ENCODE measurements around the gene SIL1.

- TF ChIP-seq, protein P1, sequence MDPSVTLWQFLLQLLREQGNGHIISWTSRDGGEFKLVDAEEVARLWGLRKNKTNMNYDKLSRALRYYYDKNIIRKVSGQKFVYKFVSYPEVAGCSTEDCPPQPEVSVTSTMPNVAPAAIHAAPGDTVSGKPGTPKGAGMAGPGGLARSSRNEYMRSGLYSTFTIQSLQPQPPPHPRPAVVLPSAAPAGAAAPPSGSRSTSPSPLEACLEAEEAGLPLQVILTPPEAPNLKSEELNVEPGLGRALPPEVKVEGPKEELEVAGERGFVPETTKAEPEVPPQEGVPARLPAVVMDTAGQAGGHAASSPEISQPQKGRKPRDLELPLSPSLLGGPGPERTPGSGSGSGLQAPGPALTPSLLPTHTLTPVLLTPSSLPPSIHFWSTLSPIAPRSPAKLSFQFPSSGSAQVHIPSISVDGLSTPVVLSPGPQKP (IDR thresholded peaks at IDR 0.05; ENCODE audit: low read depth, low read length), result no peak
- TF ChIP-seq, protein P2, sequence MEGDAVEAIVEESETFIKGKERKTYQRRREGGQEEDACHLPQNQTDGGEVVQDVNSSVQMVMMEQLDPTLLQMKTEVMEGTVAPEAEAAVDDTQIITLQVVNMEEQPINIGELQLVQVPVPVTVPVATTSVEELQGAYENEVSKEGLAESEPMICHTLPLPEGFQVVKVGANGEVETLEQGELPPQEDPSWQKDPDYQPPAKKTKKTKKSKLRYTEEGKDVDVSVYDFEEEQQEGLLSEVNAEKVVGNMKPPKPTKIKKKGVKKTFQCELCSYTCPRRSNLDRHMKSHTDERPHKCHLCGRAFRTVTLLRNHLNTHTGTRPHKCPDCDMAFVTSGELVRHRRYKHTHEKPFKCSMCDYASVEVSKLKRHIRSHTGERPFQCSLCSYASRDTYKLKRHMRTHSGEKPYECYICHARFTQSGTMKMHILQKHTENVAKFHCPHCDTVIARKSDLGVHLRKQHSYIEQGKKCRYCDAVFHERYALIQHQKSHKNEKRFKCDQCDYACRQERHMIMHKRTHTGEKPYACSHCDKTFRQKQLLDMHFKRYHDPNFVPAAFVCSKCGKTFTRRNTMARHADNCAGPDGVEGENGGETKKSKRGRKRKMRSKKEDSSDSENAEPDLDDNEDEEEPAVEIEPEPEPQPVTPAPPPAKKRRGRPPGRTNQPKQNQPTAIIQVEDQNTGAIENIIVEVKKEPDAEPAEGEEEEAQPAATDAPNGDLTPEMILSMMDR (IDR thresholded peaks at IDR 0.05), result no peak
- no peak for TF ChIP-seq MAFK (IDR thresholded peaks at IDR 0.05; ENCODE audit: partially characterized antibody)
- TF ChIP-seq ZSCAN20 (CRISPR knock-in tag; IDR thresholded peaks at IDR 0.05), result no peak
These were observed 249.0 kb downstream of the SIL1 start for GRCh38 chr5:138949223-138949574.

All from A549 (cell line).